Tibial nerve (tissue), 4 donors: ENCODE data around the gene CACNA1I. TPM values are rescaled to one million over a fixed set of nuclear protein-coding genes. Genes with fewer than 3 reads are reported as not detected.

ENCODE experiments used
- DNase-seq, 2 donors: peaks; one replicate each; pipeline ENCODE4 v3.0.0-alpha.2; 2019; ENCODE audit warnings: low spot score in 2 of 2
- H3K27ac ChIP-seq, 4 donors: fragments of 200-600 bp; sonication (generic) in 3 of 4; one replicate each; pipeline ENCODE4 v1.5.1; 2017 to 2019; ENCODE audit warnings: mild to moderate bottlenecking in 1 of 4
- H3K27me3 ChIP-seq, 2 donors: fragments of 200-600 bp; sonication (generic) in 1 of 2; one replicate each; pipeline versions ENCODE4 v1.5.1 to v1.6.0; 2017 to 2019
- H3K36me3 ChIP-seq, 3 donors: fragments of 200-600 bp; sonication (generic); one replicate each; pipeline ENCODE4 v1.5.1; 2018 to 2019
- H3K4me1 ChIP-seq, 4 donors: fragments of 200-600 bp; sonication (generic) in 3 of 4; one replicate each; pipeline ENCODE4 v1.5.1; 2017 to 2019
- H3K4me3 ChIP-seq, 4 donors: fragments of 200-600 bp; sonication (generic) in 3 of 4; one replicate each; pipeline ENCODE4 v1.5.1; 2017 to 2019; ENCODE audit warnings: mild to moderate bottlenecking in 1 of 4, moderate library complexity in 1 of 4
- H3K9me3 ChIP-seq, 4 donors: fragments of 200-600 bp; sonication (generic) in 3 of 4; one replicate each; pipeline ENCODE4 v1.5.1; 2017 to 2019
- EP300 ChIP-seq, 2 donors: sonication (generic); formaldehyde crosslinking; IDR thresholded peaks; one replicate each; pipeline ENCODE4 v1.6.1; 2017; ENCODE audit warnings: antibody characterized with exemption in 2 of 2, mild to moderate bottlenecking in 1 of 2
- POLR2A ChIP-seq, 2 donors: fragments of 450-650 bp; IDR thresholded peaks; one replicate each; pipeline ENCODE4 v1.6.1; 2017; ENCODE audit warnings: antibody characterized with exemption in 2 of 2, mild to moderate bottlenecking in 2 of 2, moderate library complexity in 2 of 2
- WGBS, 2 donors: methylation state at CpG; one replicate each; pipeline ENCODE4 v1.1.5; 2018; 5-methylcytosine and 5-hydroxymethylcytosine counted together
- total RNA-seq, 4 donors: library from RNA; depleted of rRNA; stranded (reverse); fragments of >200 nt; gene quantifications; one replicate each; pipeline ENCODE4 v1.1.0, GENCODE V29; 2016
- TF ChIP-seq, protein P1 (sequence below), 5 experiments: fragments of 200-600 bp in 3 of 5; fragments of 450-650 bp in 2 of 5; sonication (generic) in 3 of 5; IDR thresholded peaks; one replicate each; pipeline ENCODE4 v1.5.1; 2016 to 2019; ENCODE audit warnings: antibody characterized with exemption in 5 of 5, mild to moderate bottlenecking in 3 of 5, moderate library complexity in 2 of 5

The CACNA1I gene
- total RNA-seq, 4 donors from 2014 or later = 0.42 to 0.78 (median 0.52) TPM

DNA sequence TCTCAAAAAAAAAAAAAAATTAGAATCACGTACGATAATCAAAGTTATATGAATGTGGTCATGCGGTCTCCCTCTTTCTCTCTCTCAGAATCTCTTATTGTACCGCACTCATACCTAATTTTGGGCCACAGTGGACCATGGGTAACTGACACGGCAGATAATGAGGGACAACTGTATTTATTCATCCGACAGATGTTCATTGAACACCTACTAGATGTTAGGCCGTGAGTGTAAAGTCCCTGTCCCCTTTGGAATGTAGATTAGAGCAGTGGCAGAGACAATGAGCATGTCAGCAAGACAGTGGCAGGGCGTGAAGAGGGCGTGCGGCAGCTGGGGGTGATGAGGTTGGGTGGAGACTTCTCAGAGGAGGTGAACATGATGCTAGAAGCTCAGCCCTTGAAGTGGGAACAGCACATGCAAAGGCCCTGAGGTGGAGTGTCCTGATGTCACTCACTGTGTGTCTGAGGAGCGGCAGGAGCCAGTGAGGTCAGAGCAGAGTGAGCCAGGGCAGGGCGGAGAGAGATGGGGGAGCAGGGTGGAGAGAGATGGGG, 25.1 kb downstream of the CACNA1I start:
- no peak for DNase-seq
- Histone ChIP-seq H3K9me3 (no peaks in the 10 kb centered on the region), H3K4me3 (no peak overlapping the region), H3K36me3 (no peaks in the 10 kb centered on the region), H3K27me3 (peaks cover 0 to 46% of the 10 kb centered on the region in 2 donors), H3K4me1 (peaks cover 0 to 4% (median 0%) of the 10 kb centered on the region in 4 donors), H3K27ac (no peak overlapping the region)
- 75 to 79% methylated on average over 12 of the region's 12 CpGs for WGBS, 2 donors
- TF ChIP-seq POLR2A (IDR thresholded peaks at IDR 0.05) (no peak), EP300 (IDR thresholded peaks at IDR 0.05) (no peak)
- TF ChIP-seq, protein P1, sequence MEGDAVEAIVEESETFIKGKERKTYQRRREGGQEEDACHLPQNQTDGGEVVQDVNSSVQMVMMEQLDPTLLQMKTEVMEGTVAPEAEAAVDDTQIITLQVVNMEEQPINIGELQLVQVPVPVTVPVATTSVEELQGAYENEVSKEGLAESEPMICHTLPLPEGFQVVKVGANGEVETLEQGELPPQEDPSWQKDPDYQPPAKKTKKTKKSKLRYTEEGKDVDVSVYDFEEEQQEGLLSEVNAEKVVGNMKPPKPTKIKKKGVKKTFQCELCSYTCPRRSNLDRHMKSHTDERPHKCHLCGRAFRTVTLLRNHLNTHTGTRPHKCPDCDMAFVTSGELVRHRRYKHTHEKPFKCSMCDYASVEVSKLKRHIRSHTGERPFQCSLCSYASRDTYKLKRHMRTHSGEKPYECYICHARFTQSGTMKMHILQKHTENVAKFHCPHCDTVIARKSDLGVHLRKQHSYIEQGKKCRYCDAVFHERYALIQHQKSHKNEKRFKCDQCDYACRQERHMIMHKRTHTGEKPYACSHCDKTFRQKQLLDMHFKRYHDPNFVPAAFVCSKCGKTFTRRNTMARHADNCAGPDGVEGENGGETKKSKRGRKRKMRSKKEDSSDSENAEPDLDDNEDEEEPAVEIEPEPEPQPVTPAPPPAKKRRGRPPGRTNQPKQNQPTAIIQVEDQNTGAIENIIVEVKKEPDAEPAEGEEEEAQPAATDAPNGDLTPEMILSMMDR (IDR thresholded peaks at IDR 0.05) = no peak

DNA sequence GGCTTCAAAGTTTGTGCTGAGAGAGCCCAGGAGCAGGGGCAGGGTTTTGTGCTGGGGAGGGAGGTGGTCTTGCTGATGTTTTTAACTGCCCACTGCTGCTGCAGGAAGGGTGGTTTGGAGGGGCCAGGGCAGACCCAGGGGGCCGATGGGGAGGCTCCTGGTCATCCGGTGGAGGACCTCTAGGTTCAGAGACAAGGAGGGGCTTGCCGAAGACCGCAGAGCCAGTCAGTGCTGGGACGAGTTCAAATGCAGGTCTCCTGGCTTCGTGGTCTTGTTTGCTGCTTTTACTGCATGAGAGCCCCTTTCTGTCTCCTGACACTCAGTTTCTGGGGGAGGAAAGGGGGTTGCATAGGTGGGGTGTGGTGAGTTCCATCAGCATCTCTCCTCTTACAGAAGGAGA, 26.0 kb downstream of the CACNA1I start:
- H3K36me3 ChIP-seq = no peaks in the 10 kb centered on the region
- H3K9me3 ChIP-seq = no peaks in the 10 kb centered on the region
- DNase-seq = no peak
- peaks cover 0 to 4% (median 0%) of the 10 kb centered on the region in 4 donors for H3K4me1 ChIP-seq
- no peak overlapping the region for H3K27ac ChIP-seq
- H3K4me3 ChIP-seq = no peak overlapping the region
- TF ChIP-seq, protein P1 (IDR thresholded peaks at IDR 0.05) = no peak
- TF ChIP-seq EP300 (IDR thresholded peaks at IDR 0.05) = no peak
- no peak for TF ChIP-seq POLR2A (IDR thresholded peaks at IDR 0.05)
- peaks cover 0 to 46% of the 10 kb centered on the region in 2 donors for H3K27me3 ChIP-seq
- WGBS, 2 donors = 32 to 46% methylated on average over 6 of the region's 6 CpGs

DNA sequence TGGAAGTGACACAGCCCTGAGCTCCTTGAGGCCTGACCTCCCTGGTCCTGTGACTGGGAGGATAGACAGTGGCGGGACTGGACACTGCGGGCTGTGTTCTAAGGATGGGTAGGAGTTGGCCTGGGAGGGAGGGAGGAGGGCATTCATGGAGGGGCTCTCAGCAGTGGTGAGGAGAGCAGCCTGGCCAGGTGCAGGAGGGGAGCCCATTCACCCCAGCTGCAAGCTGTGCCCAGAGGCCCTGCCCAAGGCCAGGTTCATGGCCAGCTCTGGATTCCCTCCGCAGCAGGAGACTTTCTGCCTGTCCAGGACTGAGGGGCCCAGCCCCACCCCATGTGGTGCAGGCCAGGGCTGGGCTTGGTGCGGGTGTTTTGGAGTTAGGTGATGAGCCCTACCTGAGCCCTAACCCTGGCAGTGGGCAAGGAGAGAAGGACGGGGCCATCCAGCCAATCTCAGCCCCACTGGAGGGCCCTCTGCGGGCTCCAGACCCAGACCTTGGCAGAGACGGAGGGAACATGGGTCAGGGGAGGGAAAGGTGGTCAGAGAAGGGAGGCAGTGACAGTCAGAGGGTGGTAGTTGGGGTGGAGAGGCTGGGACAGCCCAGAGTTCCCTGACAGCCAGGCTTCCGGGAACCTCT, 26.8 kb downstream of the CACNA1I start:
- Histone ChIP-seq H3K36me3 (no peaks in the 10 kb centered on the region), H3K4me1 (peaks cover 0 to 4% (median 0%) of the 10 kb centered on the region in 4 donors), H3K27me3 (peaks cover 0 to 42% of the 10 kb centered on the region in 2 donors), H3K9me3 (no peaks in the 10 kb centered on the region), H3K27ac (no peak overlapping the region), H3K4me3 (no peak overlapping the region)
- 62 to 63% methylated on average over 5 to 8 of the region's 8 CpGs for WGBS, 2 donors
- TF ChIP-seq POLR2A (IDR thresholded peaks at IDR 0.05) (no peak), EP300 (IDR thresholded peaks at IDR 0.05) (no peak)
- TF ChIP-seq, protein P1 (IDR thresholded peaks at IDR 0.05) = no peak
- no peak for DNase-seq

DNA sequence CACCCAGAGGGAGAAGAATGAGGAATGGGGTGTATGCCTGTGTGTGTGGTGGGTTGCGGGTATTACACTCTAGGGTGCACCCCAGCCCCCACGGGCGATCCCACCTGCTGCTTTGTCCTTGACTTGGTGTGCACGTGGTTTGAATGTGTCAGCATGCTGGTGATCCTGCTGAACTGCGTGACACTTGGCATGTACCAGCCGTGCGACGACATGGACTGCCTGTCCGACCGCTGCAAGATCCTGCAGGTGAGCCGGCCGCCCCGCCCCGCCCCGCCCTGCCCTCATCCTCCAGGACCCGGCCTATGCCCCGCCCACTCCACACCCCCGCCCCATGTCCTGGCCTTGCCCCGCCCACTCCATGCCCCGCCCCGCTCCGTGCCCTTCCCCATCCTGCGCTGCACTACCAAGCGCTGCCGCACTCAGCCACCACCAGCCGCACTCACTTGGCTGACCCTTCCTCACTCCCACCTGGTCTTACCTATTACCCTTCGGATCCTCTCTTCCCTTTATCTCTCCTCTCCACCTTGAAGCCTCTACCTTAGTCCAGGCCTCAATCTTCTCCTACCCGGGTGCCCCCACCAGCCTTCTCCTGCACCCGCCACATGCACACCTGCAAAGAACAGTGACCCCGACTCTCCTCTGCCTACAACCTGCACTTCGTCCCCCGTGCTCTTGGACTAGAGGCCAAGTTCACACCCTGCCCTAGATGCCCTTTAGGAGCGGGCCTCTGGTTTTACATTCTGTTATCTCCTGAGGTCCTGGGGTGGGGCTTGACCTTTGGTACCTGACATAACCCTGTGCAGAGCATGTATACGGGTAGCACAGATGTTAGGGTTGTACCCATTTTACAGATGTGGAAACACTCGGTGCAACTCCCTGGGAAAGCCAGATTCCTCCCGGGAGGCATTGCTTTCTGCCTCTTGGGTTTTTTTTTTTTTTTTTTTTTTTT, 27.7 kb downstream of the CACNA1I start:
- H3K27me3 ChIP-seq = peaks cover 0 to 42% of the 10 kb centered on the region in 2 donors
- no peak for DNase-seq

More for the DNA sequence above, 27.7 kb downstream of the CACNA1I start:
- 19 to 33% methylated on average over 18 to 35 of the region's 36 CpGs for WGBS, 2 donors
- Histone ChIP-seq H3K36me3 (no peaks in the 10 kb centered on the region), H3K27ac (no peak overlapping the region), H3K9me3 (peaks cover 0 to 7% (median 0%) of the 10 kb centered on the region in 4 donors), H3K4me3 (no peak overlapping the region), H3K4me1 (no peaks in the 10 kb centered on the region)
- no peak for TF ChIP-seq EP300 (IDR thresholded peaks at IDR 0.05)
- no peak for TF ChIP-seq POLR2A (IDR thresholded peaks at IDR 0.05)
- TF ChIP-seq, protein P1 (IDR thresholded peaks at IDR 0.05) = no peak
